Esophagus squamous epithelium (tissue), 4 donors: ENCODE data around the gene LYZL1.

ENCODE experiments used
- POLR2A ChIP-seq, 4 donors: fragments of 450-650 bp; IDR thresholded peaks; one replicate each; pipeline ENCODE4 v1.6.1; 2017; ENCODE audit warnings: antibody characterized with exemption in 4 of 4, mild to moderate bottlenecking in 4 of 4, moderate library complexity in 3 of 4
- TF ChIP-seq, protein P1 (sequence below), 6 experiments: fragments of 450-650 bp in 4 of 6; fragments of 200-600 bp in 2 of 6; sonication (generic) in 2 of 6; IDR thresholded peaks; one replicate each; pipeline ENCODE4 v1.5.1; 2016 to 2019; ENCODE audit warnings: antibody characterized with exemption in 6 of 6, mild to moderate bottlenecking in 4 of 6, moderate library complexity in 4 of 6

DNA sequence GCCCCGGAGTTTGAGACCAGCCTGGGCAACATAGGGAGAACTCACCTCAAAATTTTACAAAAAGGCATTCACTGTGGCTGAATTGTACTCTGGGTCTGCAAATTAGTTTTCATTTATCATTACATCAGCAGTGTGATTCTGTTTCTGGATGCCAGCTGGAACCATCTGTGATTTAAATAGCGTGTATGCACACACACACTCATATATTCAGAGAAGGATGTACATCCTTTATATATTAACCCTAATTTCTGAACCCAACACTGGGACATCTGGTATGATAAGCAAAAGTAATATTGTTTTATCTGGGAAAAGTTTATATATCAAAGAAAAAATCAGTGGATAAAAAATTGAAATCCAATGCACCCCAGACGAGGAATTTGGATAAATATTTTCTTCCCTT, 33.8 kb upstream of the LYZL1 start:
- TF ChIP-seq, protein P1, sequence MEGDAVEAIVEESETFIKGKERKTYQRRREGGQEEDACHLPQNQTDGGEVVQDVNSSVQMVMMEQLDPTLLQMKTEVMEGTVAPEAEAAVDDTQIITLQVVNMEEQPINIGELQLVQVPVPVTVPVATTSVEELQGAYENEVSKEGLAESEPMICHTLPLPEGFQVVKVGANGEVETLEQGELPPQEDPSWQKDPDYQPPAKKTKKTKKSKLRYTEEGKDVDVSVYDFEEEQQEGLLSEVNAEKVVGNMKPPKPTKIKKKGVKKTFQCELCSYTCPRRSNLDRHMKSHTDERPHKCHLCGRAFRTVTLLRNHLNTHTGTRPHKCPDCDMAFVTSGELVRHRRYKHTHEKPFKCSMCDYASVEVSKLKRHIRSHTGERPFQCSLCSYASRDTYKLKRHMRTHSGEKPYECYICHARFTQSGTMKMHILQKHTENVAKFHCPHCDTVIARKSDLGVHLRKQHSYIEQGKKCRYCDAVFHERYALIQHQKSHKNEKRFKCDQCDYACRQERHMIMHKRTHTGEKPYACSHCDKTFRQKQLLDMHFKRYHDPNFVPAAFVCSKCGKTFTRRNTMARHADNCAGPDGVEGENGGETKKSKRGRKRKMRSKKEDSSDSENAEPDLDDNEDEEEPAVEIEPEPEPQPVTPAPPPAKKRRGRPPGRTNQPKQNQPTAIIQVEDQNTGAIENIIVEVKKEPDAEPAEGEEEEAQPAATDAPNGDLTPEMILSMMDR (IDR thresholded peaks at IDR 0.05) = no peak
- no peak for TF ChIP-seq POLR2A (IDR thresholded peaks at IDR 0.05)
